ENCODE results near the gene SNX6. TPM values are rescaled to one million over a fixed set of nuclear protein-coding genes. Genes with fewer than 3 reads are reported as not detected.

SNX6 gene
- total and polyA plus RNA-seq, 9 of the 15 experiments (the other 6 are each of a cell fraction or from before 2014, with no cell fraction given), result 34.6 to 111 (median 57.5) TPM

DNA sequence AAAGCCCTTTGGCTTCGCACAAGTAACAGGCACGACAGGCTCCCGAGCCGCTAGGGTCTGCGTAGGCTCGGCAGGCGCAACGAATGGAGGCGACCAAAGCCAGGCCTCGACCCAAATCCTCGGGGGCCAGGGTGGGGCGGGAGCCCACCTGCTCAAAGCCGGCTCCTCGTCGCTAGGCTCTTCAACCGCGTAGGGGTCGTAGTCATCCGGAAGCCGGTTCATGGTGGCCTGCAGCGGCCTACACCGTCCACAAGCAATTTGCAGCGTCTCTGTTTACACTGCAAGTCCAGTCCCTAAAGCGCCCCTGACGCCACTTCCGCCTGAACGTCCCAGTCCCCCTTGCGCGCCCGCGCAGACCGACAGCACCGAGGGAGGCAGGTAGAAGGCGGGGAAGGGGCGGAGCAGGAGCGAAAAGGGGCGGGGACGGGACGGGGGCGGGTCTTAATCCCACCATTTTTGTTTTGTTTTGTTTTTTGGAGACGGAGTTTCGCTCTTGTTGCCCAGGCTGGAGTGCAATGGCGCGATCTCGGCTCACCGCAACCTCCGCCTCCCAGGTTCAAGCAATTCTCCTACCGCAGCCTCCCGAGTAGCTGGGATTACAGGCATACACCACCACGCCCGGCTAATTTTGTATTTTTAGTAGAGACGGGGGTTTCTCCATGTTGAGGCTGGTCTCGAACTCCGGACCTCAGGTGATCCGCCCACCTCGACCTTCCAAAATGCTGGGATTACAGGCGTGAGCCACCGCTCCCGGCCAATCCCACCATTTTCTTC lies 90.4 kb downstream of the SNX6 start, which contains the start of gene EAPP (continued):
- TF ChIP-seq, protein P1, sequence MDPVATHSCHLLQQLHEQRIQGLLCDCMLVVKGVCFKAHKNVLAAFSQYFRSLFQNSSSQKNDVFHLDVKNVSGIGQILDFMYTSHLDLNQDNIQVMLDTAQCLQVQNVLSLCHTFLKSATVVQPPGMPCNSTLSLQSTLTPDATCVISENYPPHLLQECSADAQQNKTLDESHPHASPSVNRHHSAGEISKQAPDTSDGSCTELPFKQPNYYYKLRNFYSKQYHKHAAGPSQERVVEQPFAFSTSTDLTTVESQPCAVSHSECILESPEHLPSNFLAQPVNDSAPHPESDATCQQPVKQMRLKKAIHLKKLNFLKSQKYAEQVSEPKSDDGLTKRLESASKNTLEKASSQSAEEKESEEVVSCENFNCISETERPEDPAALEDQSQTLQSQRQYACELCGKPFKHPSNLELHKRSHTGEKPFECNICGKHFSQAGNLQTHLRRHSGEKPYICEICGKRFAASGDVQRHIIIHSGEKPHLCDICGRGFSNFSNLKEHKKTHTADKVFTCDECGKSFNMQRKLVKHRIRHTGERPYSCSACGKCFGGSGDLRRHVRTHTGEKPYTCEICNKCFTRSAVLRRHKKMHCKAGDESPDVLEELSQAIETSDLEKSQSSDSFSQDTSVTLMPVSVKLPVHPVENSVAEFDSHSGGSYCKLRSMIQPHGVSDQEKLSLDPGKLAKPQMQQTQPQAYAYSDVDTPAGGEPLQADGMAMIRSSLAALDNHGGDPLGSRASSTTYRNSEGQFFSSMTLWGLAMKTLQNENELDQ (CRISPR knock-in tag; IDR thresholded peaks at IDR 0.05; ENCODE audit: borderline replicate concordance), result no peak
- TF ChIP-seq FOXA1 (IDR thresholded peaks at IDR 0.05; ENCODE audit: borderline replicate concordance) (no peak), KLF6 (CRISPR knock-in tag; IDR thresholded peaks at IDR 0.05; ENCODE audit: borderline replicate concordance) (no peak), CCAR2 (IDR thresholded peaks at IDR 0.05; ENCODE audit: low read depth, low read length) (no peak), ZNF121 (CRISPR knock-in tag; conservative IDR thresholded peaks at IDR 0.05) (no peak), HNRNPL (IDR thresholded peaks at IDR 0.05; ENCODE audit: low read depth, low read length) (no peak), ZBED1 (IDR thresholded peaks at IDR 0.05) (no peak), DACH1 (IDR thresholded peaks at IDR 0.05; ENCODE audit: partially characterized antibody) (no peak), RBM17 (IDR thresholded peaks at IDR 0.05; ENCODE audit: borderline replicate concordance, low read depth, low read length) (no peak), POLR2AphosphoS2 (IDR thresholded peaks at IDR 0.05; ENCODE audit: low read length) (no peak), TSC22D4 (tag; IDR thresholded peaks at IDR 0.05) (no peak), ZNF133 (CRISPR knock-in tag; IDR thresholded peaks at IDR 0.05) (no peak), CHD4 (IDR thresholded peaks at IDR 0.05; ENCODE audit: insufficient read depth, insufficient replicate concordance, low read depth, low read length, poor library complexity, severe bottlenecking) (no peak), ZNF143 (CRISPR knock-in tag; IDR thresholded peaks at IDR 0.05) (0 out of 2 replicates have a peak, but pooled peaks have one; percentile 14), ZKSCAN1 (IDR thresholded peaks at IDR 0.05; ENCODE audit: low read depth, low read length) (no peak)
- TF ChIP-seq, protein P2, sequence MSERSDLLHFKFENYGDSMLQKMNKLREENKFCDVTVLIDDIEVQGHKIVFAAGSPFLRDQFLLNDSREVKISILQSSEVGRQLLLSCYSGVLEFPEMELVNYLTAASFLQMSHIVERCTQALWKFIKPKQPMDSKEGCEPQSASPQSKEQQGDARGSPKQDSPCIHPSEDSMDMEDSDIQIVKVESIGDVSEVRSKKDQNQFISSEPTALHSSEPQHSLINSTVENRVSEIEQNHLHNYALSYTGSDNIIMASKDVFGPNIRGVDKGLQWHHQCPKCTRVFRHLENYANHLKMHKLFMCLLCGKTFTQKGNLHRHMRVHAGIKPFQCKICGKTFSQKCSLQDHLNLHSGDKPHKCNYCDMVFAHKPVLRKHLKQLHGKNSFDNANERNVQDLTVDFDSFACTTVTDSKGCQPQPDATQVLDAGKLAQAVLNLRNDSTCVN (CRISPR knock-in tag; IDR thresholded peaks at IDR 0.05), result no peak
- TF ChIP-seq, protein P3, sequence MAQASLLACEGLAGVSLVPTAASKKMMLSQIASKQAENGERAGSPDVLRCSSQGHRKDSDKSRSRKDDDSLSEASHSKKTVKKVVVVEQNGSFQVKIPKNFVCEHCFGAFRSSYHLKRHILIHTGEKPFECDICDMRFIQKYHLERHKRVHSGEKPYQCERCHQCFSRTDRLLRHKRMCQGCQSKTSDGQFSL (CRISPR knock-in tag; IDR thresholded peaks at IDR 0.05), result no peak
- TF ChIP-seq, protein P3 (tag; IDR thresholded peaks at IDR 0.05), result no peak
- TF ChIP-seq, protein P4, sequence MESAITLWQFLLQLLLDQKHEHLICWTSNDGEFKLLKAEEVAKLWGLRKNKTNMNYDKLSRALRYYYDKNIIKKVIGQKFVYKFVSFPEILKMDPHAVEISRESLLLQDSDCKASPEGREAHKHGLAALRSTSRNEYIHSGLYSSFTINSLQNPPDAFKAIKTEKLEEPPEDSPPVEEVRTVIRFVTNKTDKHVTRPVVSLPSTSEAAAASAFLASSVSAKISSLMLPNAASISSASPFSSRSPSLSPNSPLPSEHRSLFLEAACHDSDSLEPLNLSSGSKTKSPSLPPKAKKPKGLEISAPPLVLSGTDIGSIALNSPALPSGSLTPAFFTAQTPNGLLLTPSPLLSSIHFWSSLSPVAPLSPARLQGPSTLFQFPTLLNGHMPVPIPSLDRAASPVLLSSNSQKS (CRISPR knock-in tag; IDR thresholded peaks at IDR 0.05), result no peak
- TF ChIP-seq, protein P5, sequence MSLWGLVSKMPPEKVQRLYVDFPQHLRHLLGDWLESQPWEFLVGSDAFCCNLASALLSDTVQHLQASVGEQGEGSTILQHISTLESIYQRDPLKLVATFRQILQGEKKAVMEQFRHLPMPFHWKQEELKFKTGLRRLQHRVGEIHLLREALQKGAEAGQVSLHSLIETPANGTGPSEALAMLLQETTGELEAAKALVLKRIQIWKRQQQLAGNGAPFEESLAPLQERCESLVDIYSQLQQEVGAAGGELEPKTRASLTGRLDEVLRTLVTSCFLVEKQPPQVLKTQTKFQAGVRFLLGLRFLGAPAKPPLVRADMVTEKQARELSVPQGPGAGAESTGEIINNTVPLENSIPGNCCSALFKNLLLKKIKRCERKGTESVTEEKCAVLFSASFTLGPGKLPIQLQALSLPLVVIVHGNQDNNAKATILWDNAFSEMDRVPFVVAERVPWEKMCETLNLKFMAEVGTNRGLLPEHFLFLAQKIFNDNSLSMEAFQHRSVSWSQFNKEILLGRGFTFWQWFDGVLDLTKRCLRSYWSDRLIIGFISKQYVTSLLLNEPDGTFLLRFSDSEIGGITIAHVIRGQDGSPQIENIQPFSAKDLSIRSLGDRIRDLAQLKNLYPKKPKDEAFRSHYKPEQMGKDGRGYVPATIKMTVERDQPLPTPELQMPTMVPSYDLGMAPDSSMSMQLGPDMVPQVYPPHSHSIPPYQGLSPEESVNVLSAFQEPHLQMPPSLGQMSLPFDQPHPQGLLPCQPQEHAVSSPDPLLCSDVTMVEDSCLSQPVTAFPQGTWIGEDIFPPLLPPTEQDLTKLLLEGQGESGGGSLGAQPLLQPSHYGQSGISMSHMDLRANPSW (CRISPR knock-in tag; IDR thresholded peaks at IDR 0.05), result no peak

Data from K562 (cell line).